ENCODE data around the gene RPL28. TPM values are rescaled to one million over a fixed set of nuclear protein-coding genes. Genes with fewer than 3 reads are reported as not detected.
"Not testable (repeated sequence)": the region's sequence is repeated elsewhere in the genome, so short reads cannot be mapped to it uniquely, and the experiment has no call there.

The RPL28 gene
- total RNA-seq, 1 donor from 2014 or later, result 1,547 TPM

DNA sequence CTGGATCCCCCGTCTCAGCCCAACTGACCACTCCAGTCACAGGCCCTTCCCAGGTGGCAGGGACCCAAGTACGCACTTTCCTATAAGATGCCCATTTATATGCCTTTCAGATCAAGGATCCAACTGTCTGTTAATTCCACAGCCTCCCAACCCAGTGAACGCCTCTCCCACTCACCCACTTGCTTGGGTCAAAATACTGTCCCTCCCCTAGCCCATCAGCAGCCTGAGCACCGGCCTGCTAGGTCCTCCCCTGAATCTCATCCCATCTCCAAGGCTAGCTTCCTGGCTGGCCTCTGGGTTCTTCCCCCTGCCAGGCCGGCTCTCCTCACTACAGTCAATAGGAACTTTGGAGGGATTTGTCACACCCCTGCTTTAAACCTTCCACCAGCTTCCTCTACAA is 19.9 kb downstream of the RPL28 start:
- H3K27me3 Mint-ChIP-seq, result peaks cover 7% of the 10 kb centered on the region
- peaks cover 9% of the 10 kb centered on the region for H3K9me3 Mint-ChIP-seq (ENCODE audit: low read depth)
- peaks cover 21% of the 10 kb centered on the region for H3K36me3 Mint-ChIP-seq (ENCODE audit: insufficient read depth)
- H3K27ac Mint-ChIP-seq, result peak overlapping the region; percentile 87
- peak overlapping the region; percentile 88 for H3K4me3 Mint-ChIP-seq (ENCODE audit: low read depth)
- peaks cover 14% of the 10 kb centered on the region for H3K4me1 Mint-ChIP-seq (ENCODE audit: low read depth)
- DNase-seq (ENCODE audit: low spot score, unreplicated experiment), result no peak
- TF ChIP-seq, protein P1, sequence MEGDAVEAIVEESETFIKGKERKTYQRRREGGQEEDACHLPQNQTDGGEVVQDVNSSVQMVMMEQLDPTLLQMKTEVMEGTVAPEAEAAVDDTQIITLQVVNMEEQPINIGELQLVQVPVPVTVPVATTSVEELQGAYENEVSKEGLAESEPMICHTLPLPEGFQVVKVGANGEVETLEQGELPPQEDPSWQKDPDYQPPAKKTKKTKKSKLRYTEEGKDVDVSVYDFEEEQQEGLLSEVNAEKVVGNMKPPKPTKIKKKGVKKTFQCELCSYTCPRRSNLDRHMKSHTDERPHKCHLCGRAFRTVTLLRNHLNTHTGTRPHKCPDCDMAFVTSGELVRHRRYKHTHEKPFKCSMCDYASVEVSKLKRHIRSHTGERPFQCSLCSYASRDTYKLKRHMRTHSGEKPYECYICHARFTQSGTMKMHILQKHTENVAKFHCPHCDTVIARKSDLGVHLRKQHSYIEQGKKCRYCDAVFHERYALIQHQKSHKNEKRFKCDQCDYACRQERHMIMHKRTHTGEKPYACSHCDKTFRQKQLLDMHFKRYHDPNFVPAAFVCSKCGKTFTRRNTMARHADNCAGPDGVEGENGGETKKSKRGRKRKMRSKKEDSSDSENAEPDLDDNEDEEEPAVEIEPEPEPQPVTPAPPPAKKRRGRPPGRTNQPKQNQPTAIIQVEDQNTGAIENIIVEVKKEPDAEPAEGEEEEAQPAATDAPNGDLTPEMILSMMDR (IDR thresholded peaks at IDR 0.05; ENCODE audit: unreplicated experiment), result no peak

DNA sequence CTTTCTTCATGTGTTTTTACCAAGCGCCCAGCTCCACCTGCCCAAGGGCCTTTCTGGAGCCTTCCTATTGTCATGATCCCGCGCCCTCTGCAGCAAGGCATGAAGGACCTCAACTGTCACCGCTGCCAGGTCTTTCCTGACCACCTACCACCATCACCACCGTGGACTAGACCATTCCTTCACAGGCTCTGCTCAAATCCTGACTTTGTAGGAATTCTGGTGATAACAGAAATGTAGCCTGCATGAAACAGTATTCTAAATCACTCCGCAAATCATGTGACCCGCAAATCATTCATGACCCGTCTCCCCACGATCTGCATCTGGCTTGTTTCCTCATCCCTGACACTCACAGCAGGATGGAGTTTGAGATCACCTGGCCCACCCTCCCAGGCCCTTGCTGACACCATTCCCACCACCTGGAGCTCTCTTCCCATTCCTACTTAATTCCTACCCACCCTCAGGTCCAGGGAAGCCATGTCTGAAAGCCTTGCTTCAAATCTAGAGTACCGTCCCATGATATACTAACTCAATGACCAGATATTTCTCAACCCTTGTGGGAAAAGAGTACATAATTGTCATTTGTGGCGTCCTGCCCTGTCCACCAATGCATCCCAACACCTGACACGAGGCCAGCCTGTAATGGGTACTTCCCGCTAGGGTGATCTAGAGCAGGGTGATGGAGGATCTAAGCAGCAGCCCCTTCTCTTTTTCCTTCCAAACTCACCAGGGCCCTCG is 20.5 kb downstream of the RPL28 start:
- DNase-seq (ENCODE audit: low spot score, unreplicated experiment), result no peak
- TF ChIP-seq, protein P1 (IDR thresholded peaks at IDR 0.05; ENCODE audit: unreplicated experiment), result no peak
- Mint-ChIP-seq H3K27me3 (peaks cover 12% of the 10 kb centered on the region), H3K4me3 (ENCODE audit: low read depth) (peak overlapping the region; percentile 88), H3K36me3 (ENCODE audit: insufficient read depth) (peaks cover 19% of the 10 kb centered on the region), H3K27ac (peak overlapping the region; percentile 87), H3K4me1 (ENCODE audit: low read depth) (peaks cover 14% of the 10 kb centered on the region), H3K9me3 (ENCODE audit: low read depth) (peaks cover 9% of the 10 kb centered on the region)

DNA sequence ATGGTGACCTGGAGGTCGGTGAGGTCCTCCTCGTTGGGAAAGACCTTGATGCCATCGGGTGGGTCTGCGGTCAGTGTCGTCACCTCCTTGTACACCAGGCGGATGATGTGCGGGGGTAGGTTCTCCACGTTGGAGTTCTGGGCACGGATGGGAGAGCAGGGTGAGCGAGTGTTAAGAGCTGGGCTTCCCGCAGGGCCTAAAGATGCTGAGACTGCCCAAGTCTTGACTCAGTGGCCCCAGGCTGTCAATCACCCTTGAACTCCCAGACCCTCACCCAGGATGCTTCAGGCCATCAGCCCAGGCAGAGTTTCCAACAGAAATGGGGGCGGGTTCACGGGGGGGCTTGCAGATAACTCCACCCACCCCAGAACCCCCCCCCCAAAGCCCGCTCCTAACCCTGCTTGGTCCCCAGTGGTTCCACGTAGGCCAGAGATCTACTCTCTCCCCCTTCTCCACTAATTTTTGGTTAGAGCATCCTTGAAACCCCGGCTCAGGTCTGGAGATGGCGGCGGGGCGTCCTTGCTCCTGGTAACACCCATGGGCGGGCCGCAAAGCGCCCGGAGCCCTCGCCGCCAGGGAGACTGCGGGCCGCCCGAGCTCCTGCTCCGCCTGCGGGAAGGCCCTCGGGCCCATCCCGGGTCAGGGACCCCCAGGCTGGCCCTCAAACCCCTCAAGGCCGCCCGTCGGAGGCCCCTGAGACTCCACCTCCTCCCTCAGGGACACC is 21.3 kb downstream of the RPL28 start:
- Mint-ChIP-seq H3K4me1 (ENCODE audit: low read depth) (peaks cover 14% of the 10 kb centered on the region), H3K27ac (peak overlapping the region; percentile 67), H3K27me3 (peaks cover 14% of the 10 kb centered on the region), H3K9me3 (ENCODE audit: low read depth) (peaks cover 9% of the 10 kb centered on the region), H3K4me3 (ENCODE audit: low read depth) (peak overlapping the region; percentile 88), H3K36me3 (ENCODE audit: insufficient read depth) (peaks cover 18% of the 10 kb centered on the region)
- no peak for DNase-seq (ENCODE audit: low spot score, unreplicated experiment)
- TF ChIP-seq, protein P1 (IDR thresholded peaks at IDR 0.05; ENCODE audit: unreplicated experiment), result no peak

DNA sequence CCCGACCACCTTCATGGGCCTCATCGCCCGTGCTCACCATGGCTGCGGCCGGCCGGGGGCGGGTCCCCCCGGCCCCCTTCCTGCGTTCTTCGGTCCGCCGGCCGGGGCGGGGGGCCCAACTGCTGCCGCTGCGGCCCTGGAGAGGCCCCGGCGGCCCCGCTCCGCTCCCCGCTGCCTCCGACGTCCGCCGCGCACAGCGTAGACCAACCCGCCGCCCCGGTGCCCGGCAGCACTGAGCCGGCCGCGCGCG is 21.7 kb downstream of the RPL28 start, which contains the start of gene UBE2S:
Gene UBE2S (minus strand): TSS at position 239 of the 250 bp plus-strand sequence. CDS start 199 bp downstream, at position 40.
- H3K36me3 Mint-ChIP-seq (ENCODE audit: insufficient read depth), result peaks cover 18% of the 10 kb centered on the region
- peak within 1 kb of the TSS; percentile 98 for H3K27ac Mint-ChIP-seq
- H3K27me3 Mint-ChIP-seq, result peaks cover 14% of the 10 kb centered on the region
- H3K4me1 Mint-ChIP-seq (ENCODE audit: low read depth), result peaks cover 14% of the 10 kb centered on the region
- peak within 1 kb of the TSS; percentile 88 for H3K4me3 Mint-ChIP-seq (ENCODE audit: low read depth)
- DNase-seq (ENCODE audit: low spot score, unreplicated experiment); H3K9me3 Mint-ChIP-seq (ENCODE audit: low read depth): not testable (repeated sequence)

- Mint-ChIP-seq H3K4me1 (ENCODE audit: low read depth) (peaks cover 14% of the 10 kb centered on the region), H3K27me3 (peaks cover 14% of the 10 kb centered on the region), H3K4me3 (ENCODE audit: low read depth) (peak overlapping the region; percentile 88)
Observed at GRCh38 chr19:55407800-55408532, 22.2 kb downstream of the RPL28 start.

More at GRCh38 chr19:55407800-55408532, 22.2 kb downstream of the RPL28 start:
- TF ChIP-seq, protein P1 (IDR thresholded peaks at IDR 0.05; ENCODE audit: unreplicated experiment), result no peak
- H3K27ac Mint-ChIP-seq, result peak overlapping the region; percentile 98
- peaks cover 9% of the 10 kb centered on the region for H3K9me3 Mint-ChIP-seq (ENCODE audit: low read depth)
- H3K36me3 Mint-ChIP-seq (ENCODE audit: insufficient read depth), result peaks cover 18% of the 10 kb centered on the region
- DNase-seq (ENCODE audit: low spot score, unreplicated experiment), result peak; percentile 90
